Hematopoietic multipotent progenitor cell treated with erythropoietin and hydrocortisone succinate and interleukin-3 and kit ligand, for 6 days (in vitro differentiated cells): ENCODE results near the gene PDCD11.
A peak's percentile ranks its signal among the peaks of the same experiment; 100 is the strongest.

Source experiments
- DNase-seq: peaks from one replicate; pipeline ENCODE4 v3.0.0-alpha.2; 2015

Gene PDCD11

DNA sequence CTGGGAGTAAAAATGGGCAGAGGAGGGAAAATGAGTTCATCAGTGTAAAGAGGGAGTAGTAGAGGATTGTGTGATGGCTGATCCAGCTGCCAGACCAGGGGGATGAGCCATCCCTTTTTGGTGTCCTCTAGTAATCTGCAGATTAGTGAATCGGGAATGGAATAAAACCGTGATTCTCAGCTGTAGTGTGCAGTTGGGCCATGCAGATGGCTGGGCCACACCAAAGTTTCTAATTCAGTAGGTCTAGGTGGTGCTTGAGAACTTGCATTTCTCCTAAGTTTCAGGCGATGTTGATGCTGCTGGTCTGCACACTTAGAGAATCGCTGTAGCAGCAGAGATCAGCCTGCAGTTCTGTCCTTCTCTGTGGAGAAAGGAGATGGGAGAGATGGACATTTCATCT is 22.7 kb downstream of the PDCD11 start:
- no peak for DNase-seq

DNA sequence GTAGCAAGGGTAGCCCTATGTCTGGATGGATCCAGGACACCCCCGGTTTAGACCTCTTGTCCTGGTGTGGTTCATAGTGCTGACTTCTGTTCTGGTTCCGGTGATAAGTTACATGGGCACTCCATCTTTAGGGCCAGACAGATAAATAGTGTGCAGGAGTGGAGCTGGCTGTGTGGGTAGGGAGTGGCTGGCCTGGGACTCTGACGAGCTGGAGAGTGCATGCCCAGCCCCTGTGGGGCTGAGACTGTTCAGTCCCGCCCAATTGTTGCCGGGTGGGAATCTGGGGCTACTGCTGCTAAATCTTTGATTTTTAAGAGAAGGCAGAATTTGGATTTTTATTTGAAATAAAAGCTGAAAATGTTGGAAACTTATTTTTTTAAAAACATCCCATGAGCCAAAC is 27.3 kb downstream of the PDCD11 start:
- no peak for DNase-seq

DNA sequence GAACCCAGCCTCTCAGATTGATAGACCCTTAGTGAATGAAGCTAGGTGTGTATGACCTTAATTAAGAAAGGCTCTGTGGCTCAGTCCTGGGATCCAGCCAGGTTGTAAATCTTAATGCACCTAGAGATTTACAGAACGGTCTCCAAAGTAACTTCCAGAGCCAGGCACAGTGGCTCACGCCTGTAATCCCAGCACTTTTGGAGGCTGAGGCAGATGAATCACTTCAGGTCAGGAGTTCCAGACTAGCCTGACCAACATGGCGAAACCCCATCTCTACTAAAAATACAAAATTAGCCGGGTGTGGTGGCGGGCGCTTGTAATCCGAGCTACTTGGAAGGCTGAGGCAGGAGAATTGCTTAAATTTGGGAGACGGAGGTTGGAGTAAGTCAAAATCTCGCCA is 31.4 kb downstream of the PDCD11 start:
- DNase-seq = no peak

DNA sequence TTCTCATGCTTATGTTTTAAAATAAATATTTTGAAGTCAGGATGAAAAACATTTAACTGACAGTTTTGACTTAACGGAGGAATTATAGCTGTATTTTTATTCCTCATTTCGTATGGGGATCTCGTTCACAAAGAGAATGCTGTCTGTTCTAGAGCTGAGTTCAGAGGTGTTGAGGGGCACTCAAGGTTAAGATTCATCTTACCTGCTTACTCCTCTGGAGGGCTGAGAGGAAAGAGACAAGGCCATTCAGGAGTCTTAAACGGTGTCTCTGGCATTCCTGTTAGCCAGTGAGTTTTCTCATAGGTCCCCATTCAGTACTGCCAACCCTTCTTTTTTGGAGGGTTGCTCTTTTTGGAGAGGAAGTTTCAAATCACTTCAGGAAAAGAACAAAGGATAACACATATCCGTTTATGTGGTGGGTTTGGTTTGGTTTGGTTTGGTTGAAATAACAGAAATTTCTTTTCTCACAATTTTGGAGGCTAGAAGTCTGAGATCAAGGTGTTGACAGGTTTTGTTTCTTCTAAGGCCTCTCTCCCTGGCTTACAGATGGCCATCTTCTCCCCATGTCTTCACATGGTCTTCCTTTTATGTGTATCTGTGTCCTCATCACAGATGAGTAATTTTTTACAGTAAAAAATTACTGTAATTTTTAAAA is 32.7 kb downstream of the PDCD11 start:
- no peak for DNase-seq

DNA sequence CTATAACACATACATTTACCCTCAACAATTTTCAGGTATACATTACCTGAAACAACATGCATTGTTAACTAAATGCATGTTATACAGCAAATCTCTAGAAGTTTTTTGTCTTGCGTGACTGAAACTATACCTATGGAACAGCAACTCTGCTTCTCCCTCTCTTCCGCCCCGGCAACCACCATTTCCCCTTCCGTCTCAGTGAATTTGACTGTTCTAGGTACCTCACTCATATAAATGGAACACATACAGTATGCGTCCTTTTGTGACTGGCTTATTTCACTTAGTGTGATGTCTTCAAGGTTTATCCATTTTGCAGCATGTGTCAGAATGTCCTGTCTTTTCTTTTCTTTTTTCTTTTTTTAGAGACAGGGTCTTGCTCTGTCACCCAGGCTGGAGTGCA is 33.2 kb downstream of the PDCD11 start:
- DNase-seq = no peak

DNA sequence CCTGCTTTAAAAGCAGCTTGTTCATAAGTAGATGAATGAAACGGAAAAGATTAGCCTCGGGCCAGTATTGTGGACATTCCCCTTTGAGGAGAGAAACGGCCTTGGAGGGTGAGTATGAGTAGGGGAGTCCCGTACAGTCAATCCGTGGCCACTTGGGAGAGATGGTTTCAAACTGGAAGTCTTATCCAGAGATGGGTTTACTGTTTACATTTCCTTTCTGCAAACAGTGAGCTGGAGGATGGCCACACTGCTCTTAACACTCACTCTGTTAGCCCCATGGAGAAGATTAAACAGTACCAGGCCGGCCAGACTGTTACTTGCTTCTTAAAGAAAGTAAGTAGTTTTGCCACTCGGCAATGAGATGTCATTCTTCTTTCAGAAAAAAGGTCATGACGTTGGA is 35.5 kb downstream of the PDCD11 start:
- no peak for DNase-seq

DNA sequence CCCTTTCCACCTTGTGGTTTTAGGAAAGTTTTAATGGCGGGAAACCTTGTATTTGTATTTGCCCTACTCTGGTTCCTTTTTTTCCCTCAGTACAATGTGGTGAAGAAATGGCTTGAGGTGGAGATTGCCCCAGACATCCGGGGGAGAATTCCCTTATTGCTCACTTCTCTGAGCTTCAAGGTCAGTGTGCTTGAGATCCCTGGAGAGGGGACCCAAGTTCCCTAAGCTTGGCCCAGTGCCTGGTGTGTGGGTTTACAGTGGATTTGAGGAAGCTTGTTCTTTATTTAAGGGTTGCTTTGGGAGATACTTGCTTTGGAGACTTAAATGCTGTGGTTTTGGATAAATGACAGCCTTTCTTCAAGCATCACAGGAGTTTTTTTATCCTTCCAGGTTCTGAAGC is 37.4 kb downstream of the PDCD11 start:
- no peak for DNase-seq

DNA sequence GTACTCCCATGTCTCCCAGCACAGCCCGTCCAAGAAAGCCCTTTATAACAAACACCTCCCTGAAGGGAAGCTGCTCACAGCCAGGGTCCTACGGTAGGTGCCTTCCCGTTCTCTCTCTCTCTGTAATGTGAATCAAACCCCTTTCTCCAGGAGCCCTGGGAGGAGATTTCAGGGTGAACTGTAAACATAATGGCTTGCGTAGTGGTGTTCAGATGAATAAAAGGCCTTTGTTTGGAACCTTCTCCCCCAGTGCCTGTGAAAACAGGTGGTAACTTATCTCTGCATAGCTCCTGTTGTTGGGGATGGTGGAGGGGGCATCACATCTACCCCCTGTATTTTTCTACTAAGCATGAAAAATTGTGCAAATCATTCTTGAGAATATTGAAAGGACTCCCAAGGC is 43.4 kb downstream of the PDCD11 start:
- no peak for DNase-seq

DNA sequence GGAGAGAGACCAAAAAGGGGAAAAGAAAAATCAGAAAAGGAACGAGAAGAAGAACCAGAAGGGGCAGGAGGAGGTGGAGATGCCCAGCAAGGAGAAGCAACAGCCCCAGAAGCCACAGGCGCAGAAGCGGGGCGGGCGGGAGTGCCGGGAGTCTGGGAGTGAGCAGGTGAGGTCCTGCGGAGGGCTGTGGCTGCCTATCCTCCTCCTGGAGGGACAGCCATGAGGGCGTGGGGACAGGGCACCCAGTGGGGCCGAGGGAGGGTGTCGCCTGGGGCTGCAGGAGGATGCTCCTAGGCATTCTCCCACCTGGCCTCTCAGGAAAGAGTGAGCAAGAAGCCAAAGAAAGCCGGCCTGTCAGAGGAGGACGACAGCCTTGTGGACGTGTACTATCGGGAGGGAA is 44.0 kb downstream of the PDCD11 start:
- no peak for DNase-seq

DNA sequence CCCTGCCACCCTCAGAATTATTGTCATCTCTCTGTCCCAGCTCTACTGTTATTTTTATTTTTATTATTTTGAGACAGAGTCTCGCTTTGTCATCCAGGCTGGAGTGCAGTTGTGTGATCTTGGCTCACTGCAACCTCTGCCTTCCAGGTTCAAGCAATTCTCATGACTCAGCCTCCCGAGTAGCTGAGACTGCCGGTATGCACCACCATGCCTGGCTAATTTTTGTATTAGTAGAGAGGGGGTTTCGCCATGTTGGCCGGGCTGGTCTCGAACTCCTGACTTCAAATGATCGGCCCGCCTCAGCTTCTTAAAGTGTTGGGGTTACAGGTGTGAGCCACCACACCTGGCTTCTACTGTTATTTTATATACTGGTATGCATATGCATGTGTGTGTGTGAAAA is 44.8 kb downstream of the PDCD11 start:
- no peak for DNase-seq

DNA sequence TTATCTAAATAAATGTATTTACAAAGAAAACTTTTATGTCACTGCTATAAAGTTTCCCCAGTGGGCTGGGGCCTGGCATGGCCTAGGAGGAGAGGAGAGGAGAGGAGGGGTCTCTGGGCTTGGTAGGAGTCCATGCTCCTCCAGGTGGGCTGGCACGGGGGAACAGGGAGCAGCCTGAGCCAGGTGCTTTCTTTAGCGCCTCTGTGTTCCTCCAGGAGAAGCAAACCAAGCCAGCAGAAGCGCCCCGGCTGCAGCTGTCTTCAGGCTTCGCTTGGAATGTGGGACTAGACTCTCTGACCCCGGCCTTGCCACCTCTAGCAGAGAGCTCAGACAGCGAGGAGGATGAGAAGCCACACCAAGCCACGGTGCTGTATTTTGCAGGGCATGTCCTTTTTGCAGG is 45.2 kb downstream of the PDCD11 start:
- no peak for DNase-seq

DNA sequence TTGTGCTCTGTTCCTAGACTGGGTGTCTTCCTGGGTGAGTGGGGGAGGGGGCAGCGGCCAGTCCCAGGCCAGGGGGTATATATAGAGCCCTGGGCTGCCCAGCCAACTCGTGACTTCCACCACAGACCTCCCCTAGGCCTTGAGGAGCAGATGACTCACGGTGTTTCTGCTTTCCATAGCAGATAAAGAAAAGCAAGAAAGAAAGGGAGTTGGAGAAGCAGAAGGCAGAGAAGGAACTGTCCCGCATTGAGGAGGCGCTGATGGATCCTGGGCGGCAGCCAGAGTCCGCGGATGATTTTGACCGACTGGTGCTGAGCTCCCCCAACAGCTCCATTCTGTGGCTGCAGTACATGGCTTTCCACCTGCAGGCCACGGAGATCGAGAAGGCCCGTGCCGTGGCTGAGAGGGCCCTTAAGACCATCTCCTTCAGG is 45.6 kb downstream of the PDCD11 start:
- DNase-seq = no peak

DNA sequence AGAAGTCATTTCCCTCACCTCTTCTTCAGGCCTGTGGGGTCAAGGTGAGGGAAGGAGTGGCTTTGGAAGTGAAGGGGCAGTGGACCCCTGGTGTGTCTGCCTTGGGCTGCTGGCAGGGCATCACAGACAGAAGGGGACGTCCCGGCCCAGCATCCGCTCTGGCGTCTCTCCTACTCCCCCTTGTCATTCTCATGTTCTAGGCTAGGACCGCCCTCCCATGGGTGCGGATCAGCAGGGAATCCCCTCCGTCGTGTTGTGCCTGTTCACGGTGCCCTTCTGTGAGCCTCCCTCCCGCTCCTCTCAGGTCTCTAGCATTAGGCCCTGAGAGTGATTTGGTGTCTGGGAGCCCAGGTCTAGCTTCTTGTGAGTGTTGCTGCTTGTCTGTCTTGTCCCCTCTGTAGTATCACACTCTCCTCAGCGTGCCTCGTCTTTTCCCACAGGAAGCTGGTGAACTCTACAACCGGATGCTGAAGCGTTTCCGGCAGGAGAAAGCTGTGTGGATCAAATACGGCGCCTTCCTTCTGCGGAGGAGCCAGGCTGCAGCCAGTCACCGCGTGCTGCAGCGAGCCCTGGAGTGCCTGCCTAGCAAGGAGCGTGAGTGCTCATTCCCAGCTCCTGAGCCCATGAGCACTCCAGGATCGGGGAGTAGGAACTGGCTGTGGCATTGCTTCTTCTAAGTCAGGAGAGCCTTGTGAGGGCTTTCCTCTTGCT is 47.2 kb downstream of the PDCD11 start:
- no peak for DNase-seq

DNA sequence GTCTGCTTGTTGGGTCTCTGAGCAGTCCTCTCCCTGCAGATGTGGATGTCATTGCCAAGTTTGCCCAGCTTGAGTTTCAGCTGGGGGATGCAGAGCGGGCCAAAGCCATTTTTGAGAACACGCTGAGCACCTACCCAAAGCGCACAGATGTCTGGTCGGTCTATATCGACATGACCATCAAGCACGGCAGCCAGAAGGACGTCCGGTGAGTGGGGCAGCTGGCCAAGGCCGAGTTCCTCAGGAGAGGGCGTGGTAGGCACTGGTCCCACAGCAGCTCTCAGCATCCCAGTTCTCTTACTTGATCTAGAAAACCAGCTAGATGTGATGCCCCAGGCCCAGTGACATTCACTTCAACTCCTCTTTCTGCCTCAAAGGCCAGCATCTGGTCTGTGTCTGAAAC is 48.1 kb downstream of the PDCD11 start:
- no peak for DNase-seq

DNA sequence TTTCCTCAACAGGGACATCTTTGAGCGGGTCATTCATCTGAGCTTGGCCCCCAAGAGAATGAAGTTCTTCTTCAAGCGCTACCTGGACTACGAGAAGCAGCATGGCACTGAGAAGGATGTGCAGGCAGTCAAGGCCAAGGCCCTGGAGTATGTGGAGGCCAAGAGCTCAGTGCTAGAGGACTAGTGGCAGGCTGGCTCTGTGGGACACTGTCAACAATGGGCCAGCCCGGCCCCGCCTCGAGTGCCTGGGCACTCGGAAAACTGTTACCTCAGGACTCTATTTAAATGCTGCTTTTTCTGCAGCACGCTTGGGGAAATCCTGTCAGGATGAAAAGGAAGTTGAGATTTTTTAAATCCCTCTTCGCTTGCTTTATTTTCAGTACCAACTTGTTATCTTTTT is 48.9 kb downstream of the PDCD11 start:
- no peak for DNase-seq

DNA sequence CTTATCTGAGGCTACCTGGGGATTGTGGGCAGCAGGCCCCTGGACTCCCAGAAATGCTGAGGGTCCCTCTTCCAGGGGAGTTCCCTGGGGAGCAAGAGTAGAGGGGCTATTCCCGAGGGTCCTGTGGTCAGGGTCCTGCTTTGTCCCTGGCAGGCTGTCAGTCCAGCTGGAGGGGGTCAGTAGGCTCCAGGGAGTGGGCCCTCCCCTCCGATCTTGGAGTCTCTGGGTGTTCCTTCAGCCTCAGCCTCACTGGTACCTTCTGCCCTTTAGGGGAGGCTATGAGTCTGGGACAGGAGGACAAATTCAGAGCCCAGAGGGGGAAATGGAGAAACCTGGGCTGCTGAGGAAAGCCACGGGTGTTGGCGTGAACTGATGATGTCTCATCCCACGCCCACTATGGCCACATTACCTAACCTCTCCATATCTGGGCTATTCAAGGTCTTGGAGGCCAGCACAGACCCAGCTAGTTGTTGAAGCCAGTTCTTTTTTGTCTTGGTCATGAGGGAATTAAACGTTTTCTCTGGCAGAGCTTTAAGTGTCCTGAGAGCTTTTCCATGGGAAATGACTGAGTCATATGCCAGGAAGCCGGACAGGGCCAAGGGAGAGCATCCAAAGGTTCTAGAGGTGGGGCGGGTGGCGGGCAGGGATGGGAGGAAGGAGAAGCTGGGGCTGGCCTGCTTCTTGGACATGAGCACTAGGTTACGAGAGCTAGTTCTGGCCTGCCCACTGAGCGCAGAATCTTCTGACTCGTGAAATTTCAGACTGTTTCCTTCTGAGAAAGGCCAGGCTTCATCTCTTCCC is 49.5 kb downstream of the PDCD11 start:
- DNase-seq = no peak

DNA sequence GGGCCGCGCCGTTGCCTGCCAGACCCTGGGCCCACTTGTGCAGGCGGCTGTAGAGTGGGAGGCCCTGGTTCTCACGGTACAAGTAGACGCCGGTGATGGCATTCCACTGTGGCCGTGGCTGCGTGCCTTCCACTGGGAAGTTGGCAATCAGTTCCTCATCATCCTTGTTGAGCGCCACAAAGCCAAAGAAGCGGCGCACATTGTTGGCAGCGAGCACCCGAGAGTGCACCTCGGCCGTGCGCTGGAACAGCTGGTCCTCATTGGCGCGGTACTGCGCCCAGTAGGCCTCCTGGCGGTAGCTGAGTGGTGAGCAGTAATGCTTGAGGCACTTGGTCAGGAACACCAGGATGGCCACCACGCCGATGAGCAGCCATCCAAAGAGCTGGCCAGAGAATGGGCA is 50.8 kb downstream of the PDCD11 start:
- no peak for DNase-seq

DNA sequence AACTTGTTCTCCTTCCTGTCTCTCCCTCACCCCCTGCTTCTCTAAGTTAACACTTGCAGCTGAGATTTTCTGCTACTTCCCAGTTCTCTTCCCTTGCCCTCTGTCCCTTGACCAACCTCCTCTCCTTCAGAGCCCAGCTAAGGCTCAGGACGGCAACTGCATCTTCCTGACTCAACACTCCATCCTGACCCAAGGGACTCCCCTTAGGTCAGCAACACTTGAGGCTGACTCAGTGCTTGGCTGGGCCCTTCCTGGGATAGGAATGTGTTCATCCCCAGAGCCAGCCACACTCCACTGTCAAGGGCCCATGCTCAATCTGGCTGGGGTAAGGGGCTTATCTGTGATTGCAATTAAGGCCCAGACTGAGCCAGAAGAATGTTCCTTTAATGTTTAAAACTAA is 52.3 kb downstream of the PDCD11 start:
- no peak for DNase-seq

DNA sequence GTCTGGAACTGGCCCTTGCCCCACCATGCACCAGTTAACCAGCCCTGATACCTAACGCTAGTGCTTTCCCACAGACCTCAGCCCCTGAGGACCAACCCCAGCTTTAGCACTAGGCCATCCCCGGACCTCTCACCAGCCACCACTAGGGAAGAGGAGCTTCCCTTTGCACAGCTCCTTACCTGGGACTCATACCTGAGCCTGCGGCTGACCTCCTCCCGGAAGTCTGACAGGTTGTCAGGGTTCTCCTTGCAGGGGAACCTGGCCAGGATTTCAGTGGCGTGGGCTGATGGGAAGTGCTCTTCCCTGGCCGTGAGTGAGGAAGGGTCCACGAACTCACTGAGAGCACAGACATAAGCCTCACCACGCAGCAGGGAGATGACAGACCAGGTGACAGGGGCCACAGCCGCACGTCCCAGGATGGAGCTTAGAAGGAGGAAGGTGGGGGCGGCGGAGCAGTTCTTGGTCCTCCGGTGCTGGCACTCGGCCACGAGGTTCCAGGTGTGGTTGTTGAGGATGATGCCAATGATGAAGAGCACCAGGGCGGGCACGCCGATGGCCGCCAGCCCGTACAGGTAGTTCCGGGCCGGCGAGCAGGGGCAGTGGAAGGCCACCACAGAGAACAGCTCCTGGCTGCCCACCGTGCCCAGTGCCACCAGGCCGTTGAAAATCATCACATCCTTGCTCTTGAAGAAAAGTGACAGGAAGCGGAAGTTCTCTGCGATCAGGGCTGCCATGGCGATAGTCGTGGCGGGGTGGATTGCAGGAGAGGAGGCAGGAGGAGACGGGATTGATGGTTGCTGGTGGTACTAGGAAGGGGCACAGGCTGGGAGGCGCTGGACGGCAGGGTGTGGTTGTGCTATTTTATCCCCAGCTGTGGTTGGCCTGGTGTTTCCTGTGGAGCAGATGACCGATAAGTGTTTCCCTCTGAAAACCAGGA is 53.0 kb downstream of the PDCD11 start:
- DNase-seq = no peak

DNA sequence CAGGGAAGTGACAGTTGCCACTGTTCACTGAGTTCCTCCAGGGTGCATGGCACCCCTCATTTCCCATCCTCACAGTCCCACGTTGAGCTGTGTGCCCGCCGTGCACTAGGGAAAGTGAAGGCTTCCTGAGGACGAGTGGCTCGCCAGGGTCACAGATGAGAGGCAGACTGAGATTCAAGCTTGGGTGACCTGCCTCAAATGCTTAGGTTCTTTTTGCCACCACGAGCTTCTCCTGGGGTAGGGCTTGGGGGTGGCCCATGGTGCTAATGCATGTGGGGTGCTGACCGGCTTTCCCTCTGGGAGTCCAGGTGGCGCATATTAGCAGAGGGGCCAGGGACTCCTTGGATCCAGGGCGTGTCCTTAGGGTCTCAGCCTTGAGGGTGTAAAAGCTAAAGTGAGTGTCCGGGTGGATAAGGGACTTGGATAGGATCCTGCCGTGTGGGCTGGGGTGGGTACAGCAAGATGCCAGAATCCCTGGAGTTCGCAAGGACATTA is 53.8 kb downstream of the PDCD11 start:
- DNase-seq = no peak

DNA sequence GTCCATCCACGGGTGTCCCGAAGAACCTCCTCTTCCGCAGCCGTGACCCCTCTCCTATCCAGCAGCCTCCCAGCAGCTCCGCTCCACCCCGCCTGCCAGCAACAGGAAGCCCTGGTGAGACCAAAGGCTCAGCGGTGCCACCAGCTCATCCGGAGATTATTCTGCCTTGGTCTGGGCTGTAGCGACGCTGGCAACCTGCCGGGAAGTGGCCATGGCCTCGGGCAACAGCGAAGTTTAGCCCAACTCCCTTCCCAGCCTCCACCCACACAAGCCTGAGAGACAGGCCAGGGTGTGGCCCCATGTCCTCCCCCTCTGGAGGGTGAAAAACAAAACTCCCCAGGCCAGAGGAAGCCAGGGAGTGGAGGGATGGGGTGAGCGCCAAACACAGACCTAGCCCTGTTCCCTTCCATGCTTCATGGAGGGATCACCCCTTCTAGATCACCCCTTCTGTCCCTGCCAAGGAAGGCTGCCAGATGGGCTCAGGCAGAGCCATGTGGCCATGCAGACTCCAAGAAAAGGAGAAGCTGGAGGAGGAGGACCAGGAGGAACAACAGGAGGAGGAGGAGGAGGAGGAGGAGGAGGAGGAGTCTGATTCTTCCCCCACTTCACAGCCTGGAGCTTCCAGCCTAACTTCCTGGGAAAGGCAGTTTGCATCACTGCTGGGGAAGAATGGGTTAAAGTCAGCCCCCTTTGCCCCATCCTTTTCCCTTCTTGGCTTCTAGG is 54.8 kb downstream of the PDCD11 start:
- peak; percentile 69 for DNase-seq
